Activated CD8-positive, alpha-beta memory T cell treated with anti-CD3 and anti-CD28 coated beads for 36 hours (primary cell): Measurements from ENCODE around the gene RNPEPL1. TPM values are rescaled to one million over a fixed set of nuclear protein-coding genes. Genes with fewer than 3 reads are reported as not detected.

Source experiments
- CTCF ChIA-PET: fragments of 350-600 bp; sonication (Branson Sonifier 250); formaldehyde crosslinking; loops from one replicate; lab custom pipeline; 2021; ENCODE audit warnings: antibody characterized with exemption; lab: Charles Lee
- POLR2A ChIA-PET: fragments of 350-600 bp; sonication (Branson Sonifier 250); formaldehyde crosslinking; loops from one replicate; lab custom pipeline; 2021; ENCODE audit warnings: antibody characterized with exemption; lab: Charles Lee
- total RNA-seq, 2 experiments: library from RNA; stranded (reverse); gene quantifications; one replicate each; pipeline ENCODE4 v1.2.3, GENCODE V29; 2021

The RNPEPL1 gene
- total RNA-seq, 2 experiments from 2014 or later, result 50.8 to 51.7 TPM

GRCh38 chr2:240579771-240580614 lies 11.7 kb downstream of the RNPEPL1 start:
- ChIA-PET CTCF (interaction anchor here (1.0 to 3.7 kb wide), 6 partner anchors 9 to 66 kb away, joined by 3 to 30 read pairs (median 6); partner anchors contain the start of gene DUSP28), POLR2A (interaction anchor here (0.6 to 1.5 kb wide), 5 partner anchors 9 to 19 kb away, joined by 3 to 11 read pairs (median 5); partner anchors contain the start of gene RNPEPL1)

- ChIA-PET CTCF (interaction anchor here (1.5 to 3.1 kb wide), 3 partner anchors 13 to 21 kb away, joined by 3 to 14 read pairs (median 8); partner anchors contain the start of gene DUSP28), POLR2A (no interaction called here)
These were observed 13.5 kb downstream of the RNPEPL1 start for GRCh38 chr2:240581811-240582210.

- POLR2A ChIA-PET, result no interaction called here
- CTCF ChIA-PET, result interaction anchor here (1.7 kb wide), 1 partner anchor 17 kb away, joined by 8 read pairs; no protein-coding TSS in a partner anchor
These were observed 14.5 kb downstream of the RNPEPL1 start for GRCh38 chr2:240582781-240583180.

GRCh38 chr2:240583774-240584173 lies 15.5 kb downstream of the RNPEPL1 start:
- ChIA-PET CTCF (no interaction called here), POLR2A (no interaction called here)

GRCh38 chr2:240584486-240585031 lies 16.3 kb downstream of the RNPEPL1 start:
- POLR2A ChIA-PET, result interaction anchor here (3.5 kb wide), 1 partner anchor 19 kb away, joined by 52 read pairs; no protein-coding TSS in a partner anchor

GRCh38 chr2:240585101-240585500 lies 16.8 kb downstream of the RNPEPL1 start:
- POLR2A ChIA-PET, result interaction anchor here (2.6 to 3.6 kb wide), 3 partner anchors 16 to 36 kb away, joined by 17 to 52 read pairs (median 20); partner anchors contain the start of gene RNPEPL1
- CTCF ChIA-PET, result interaction anchor here (2.5 to 5.9 kb wide), 2 partner anchors 19 to 36 kb away, joined by 6 to 42 read pairs; no protein-coding TSS in a partner anchor

More at GRCh38 chr2:240584486-240585031, 16.3 kb downstream of the RNPEPL1 start:
- CTCF ChIA-PET, result interaction anchor here (5.9 kb wide), 1 partner anchor 19 kb away, joined by 42 read pairs; no protein-coding TSS in a partner anchor

GRCh38 chr2:240585681-240586197 lies 17.5 kb downstream of the RNPEPL1 start:
- ChIA-PET CTCF (interaction anchor here (1.2 to 5.9 kb wide), 6 partner anchors 20 to 72 kb away, joined by 3 to 42 read pairs (median 8); partner anchors contain the start of gene DUSP28), POLR2A (interaction anchor here (0.7 to 3.6 kb wide), 10 partner anchors 14 to 517 kb away, joined by 3 to 52 read pairs (median 8); partner anchors contain the start of genes GPR35, MTERF4 and RNPEPL1)

GRCh38 chr2:240586198-240586918 lies 18.1 kb downstream of the RNPEPL1 start, which contains the start of gene CAPN10:
TSS of gene CAPN10 (plus strand) at chr2:240586734. CDS start at chr2:240586912, 178 bp downstream.
- CTCF ChIA-PET, result interaction anchor here (0.6 to 5.9 kb wide), 7 partner anchors 17 to 72 kb away, joined by 3 to 42 read pairs (median 6); partner anchors contain the start of gene DUSP28

GRCh38 chr2:240586919-240587800 lies 18.9 kb downstream of the RNPEPL1 start:
- CTCF ChIA-PET, result interaction anchor here (0.6 to 5.9 kb wide), 8 partner anchors 10 to 73 kb away, joined by 3 to 42 read pairs (median 6); partner anchors contain the start of gene DUSP28

More at GRCh38 chr2:240586198-240586918, 18.1 kb downstream of the RNPEPL1 start, which contains the start of gene CAPN10:
- POLR2A ChIA-PET, result interaction anchor here (0.7 to 3.6 kb wide), 12 partner anchors 15 to 516 kb away, joined by 3 to 52 read pairs (median 4); partner anchors contain the start of genes ANKMY1, GPR35, MTERF4 and RNPEPL1

GRCh38 chr2:240588006-240588655 lies 19.8 kb downstream of the RNPEPL1 start:
- CTCF ChIA-PET, result interaction anchor here (1.0 to 5.9 kb wide), 3 partner anchors 9 to 22 kb away, joined by 3 to 42 read pairs (median 4); no protein-coding TSS in a partner anchor
- POLR2A ChIA-PET, result interaction anchor here (0.6 to 3.6 kb wide), 4 partner anchors 8 to 37 kb away, joined by 3 to 52 read pairs (median 15); partner anchors contain the start of gene GPR35

More at GRCh38 chr2:240586919-240587800, 18.9 kb downstream of the RNPEPL1 start:
- POLR2A ChIA-PET, result interaction anchor here (0.6 to 3.6 kb wide), 12 partner anchors 16 to 1470 kb away, joined by 3 to 52 read pairs (median 4); partner anchors contain the start of genes ANKMY1, GPR35, MTERF4 and RNPEPL1

GRCh38 chr2:240588669-240589068 lies 20.4 kb downstream of the RNPEPL1 start:
- ChIA-PET POLR2A (interaction anchor here (0.6 to 3.6 kb wide), 2 partner anchors 9 to 33 kb away, joined by 3 to 17 read pairs; no protein-coding TSS in a partner anchor), CTCF (interaction anchor here (0.8 to 5.9 kb wide), 3 partner anchors 9 to 32 kb away, joined by 3 to 42 read pairs (median 4); no protein-coding TSS in a partner anchor)

- CTCF ChIA-PET, result interaction anchor here (0.8 to 5.9 kb wide), 4 partner anchors 10 to 75 kb away, joined by 3 to 42 read pairs (median 4); no protein-coding TSS in a partner anchor
- POLR2A ChIA-PET, result no interaction called here
These were observed 21.1 kb downstream of the RNPEPL1 start for GRCh38 chr2:240589375-240589774.

GRCh38 chr2:240589850-240590525 lies 21.7 kb downstream of the RNPEPL1 start:
- POLR2A ChIA-PET, result no interaction called here
- CTCF ChIA-PET, result interaction anchor here (1.5 to 5.9 kb wide), 2 partner anchors 24 to 76 kb away, joined by 5 to 42 read pairs; no protein-coding TSS in a partner anchor

GRCh38 chr2:240590681-240591111 lies 22.4 kb downstream of the RNPEPL1 start:
- ChIA-PET POLR2A (no interaction called here), CTCF (interaction anchor here (1.5 kb wide), 1 partner anchor 77 kb away, joined by 5 read pairs; no protein-coding TSS in a partner anchor)

- ChIA-PET CTCF (no interaction called here), POLR2A (no interaction called here)
These were observed 22.9 kb downstream of the RNPEPL1 start for GRCh38 chr2:240591226-240591625.
